Activated CD4-positive, alpha-beta T cell treated with anti-CD3 and anti-CD28 coated beads for 48 hours (primary cell): Measurements from ENCODE around the gene PLA2G6.
"Not testable (repeated sequence)": the region's sequence is repeated elsewhere in the genome, so short reads cannot be mapped to it uniquely, and the experiment has no call there.

Source experiments
- DNase-seq: peaks from one replicate; pipeline ENCODE4 v3.0.0-alpha.2; 2020

Gene PLA2G6

GRCh38 chr22:38081941-38082828 is 99.4 kb downstream of the PLA2G6 start:
- peak; percentile 37 for DNase-seq

- no peak for DNase-seq
These were observed 100.0 kb downstream of the PLA2G6 start for GRCh38 chr22:38081636-38081940.

DNA sequence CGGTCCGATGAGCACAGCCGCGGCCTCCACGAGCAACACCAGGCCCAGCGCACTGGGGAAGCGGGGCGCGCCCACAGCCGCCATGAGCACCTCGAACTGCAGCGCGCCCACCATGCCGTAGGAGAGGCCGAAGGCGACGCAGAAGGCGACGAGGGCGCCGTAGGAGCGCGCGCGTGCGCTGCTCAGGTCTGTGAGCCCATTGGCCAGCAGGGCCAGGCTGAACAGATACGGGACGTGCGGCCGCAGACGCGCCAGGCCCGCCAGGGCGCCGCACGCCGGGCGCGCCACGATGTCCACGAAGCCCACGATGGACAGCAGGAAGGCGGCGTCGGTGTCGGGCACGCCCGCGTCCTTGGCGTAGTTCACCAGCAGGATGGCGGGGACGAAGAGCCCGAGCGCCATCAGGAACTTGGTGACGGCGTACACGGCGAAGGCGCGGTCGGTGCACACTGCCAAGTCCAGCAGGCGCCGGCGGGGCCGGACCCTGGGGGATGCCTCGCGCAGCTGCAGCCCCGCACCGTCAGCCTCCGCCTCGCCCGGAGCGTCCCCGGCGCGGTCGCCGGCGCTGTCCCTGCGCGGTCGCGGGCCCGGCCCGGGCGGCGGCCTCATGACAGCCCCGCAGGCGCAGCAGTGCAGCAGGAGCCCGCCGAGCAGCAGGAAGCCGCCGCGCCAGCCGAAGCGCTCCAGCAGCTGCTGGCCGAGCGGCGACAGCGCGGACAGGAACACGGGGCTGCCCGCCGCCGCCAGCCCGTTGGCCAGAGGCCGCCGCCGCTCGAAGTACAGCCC is 100.6 kb downstream of the PLA2G6 start:
- DNase-seq: no peak

GRCh38 chr22:38080474-38080849 is 101.2 kb downstream of the PLA2G6 start:
- no peak for DNase-seq

- no peak for DNase-seq
These were observed 101.8 kb downstream of the PLA2G6 start for GRCh38 chr22:38079804-38080203.

DNA sequence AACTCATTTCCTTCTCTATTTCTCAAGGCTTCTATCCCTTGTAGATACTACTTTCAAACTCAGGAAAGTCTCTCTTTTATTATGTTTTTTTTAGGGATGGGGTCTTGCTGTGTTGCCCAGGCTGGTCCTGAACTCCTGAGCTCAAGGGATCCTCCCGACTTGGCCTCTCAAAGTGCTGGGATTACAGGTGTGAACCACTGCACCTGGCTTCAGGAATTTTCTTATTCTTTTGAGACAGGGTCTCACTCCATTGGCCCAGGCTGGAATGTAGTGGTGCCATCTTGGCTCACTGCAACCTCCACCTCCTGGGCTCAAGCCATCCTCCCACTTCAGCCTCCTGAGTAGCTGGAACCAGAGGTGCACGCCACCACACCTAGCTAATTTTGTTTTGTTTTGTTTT is 102.4 kb downstream of the PLA2G6 start:
- not testable (repeated sequence) for DNase-seq

DNA sequence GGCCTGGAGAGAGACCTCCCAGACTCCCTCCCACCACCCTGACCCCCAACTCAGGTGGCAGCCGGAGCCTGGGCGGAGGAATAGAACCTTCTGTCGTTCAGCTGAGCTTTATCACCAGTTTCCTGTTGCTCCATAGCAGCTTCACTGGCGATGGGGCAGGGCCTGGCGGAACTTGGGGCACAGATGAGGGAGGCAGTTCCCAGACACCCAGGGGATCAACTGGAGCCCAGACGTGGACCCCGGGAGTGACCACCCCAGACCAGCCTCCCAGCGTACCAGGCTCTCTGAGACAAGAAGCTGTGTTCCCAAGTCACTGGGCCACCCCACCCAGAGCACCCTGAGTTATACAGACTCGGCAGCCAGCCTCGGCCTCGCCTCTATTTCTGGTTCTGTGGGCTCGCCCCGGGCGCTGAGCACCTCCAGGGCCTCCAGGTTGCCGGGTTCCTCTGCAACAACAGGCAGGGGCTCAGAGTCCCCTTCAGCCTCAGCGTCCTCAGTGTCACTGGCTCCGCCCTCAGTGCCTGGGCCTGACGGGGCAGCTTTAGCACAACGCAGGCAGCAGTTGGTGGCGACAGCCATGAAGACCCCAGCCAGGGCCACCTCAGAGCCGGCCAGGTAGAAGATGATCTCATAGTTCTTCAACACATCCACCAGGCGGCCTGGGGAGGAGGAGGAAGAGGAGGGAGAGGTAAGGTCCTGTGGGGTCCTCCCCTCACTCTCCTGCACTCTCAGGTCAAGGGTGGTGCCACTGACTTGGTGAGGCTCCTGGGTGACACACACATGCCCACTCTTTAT is 103.4 kb downstream of the PLA2G6 start:
- no peak for DNase-seq

DNA sequence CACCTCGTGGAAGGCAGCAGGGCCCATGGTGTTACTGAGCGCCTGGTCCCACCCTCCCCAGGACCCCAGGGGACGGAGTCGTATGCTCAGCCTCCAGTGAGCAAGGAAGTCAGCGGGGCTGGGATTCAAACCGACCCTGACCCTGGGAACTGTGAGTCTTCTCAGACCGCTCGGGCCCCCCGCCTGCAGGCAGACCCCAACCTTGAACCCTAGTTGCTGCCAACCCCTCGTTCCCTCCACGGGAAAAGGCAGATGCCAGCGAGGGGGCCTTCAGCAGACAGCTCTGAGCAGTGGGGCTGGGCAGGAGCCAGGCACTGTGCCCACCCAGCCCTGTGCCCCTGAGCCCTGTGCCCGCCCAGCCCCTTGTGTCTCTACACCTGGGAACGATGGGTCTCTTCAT is 104.0 kb downstream of the PLA2G6 start:
- no peak for DNase-seq

DNA sequence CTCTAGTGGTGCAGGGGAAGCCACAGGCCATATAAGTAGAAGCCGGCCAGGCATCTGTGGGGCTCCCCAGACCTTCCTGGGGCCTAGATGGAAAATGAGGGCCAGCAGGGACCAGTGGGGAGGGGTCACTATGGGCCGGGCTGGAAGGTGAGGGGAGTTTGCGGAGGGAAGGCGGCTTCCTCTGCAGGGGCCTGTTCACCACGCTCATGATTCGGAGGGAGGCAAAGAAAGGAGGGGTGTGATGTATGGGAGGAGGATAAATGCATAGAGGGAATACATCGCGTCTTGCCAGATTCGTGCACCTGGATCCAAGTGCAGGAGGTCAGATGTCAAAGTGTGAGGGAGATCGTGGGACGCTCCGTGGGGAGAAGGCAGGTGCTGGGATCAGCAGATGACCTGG is 104.5 kb downstream of the PLA2G6 start:
- no peak for DNase-seq

DNA sequence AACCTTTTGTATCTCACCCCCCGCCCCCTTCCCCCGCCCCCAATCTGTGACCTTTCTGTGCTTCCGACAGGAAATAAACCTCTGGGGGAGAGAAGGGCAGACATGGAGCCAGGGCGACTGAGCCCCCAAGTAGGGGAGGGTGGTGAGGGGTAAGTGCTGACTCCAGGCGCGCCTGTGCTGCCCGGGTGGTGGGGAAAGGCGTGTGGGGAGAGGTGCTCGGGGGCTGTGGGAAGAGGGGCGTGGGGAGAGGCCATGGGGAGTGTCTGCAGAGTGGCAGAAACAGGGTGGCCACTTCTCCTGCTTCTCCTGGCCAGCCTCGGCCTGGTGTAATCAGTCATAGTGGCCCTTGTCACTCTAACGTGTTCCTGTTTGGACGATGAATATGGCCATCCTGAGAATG is 105.7 kb downstream of the PLA2G6 start:
- no peak for DNase-seq

DNA sequence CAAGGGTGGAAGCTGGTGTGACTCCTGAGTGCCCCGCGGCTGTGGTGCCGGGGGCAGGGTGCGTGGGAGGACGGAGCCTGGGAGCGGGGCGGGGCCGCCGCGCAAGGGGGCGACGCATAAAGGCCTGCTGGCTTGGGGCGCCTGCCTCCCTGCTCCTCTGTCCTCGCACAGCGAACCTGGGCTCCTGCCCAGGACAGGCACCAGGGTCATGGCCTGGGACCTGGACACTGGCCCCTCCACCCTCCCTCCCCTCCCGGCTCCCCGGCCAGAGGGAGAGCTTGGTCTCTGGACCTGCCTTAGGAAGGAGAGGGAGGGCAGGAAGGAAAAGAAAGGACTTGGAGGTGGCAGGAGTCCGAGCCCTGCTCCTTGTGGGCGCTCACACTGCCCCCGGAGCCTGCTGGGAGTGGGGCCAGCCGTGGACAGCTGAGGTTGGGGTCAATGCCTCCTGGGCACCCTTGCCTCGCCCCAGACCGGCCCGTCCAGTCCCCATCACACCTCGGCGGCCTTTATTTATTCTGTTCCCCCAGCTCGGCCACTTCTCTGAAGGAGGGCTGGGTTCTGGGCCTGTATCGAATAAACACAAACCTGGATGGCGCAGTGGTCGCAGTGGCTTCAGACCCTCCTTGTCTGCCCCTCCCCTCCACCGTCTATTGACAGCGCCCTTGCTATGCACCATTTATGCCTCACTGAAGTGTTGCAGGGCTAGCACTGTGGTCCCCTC is 106.4 kb downstream of the PLA2G6 start:
- no peak for DNase-seq

DNA sequence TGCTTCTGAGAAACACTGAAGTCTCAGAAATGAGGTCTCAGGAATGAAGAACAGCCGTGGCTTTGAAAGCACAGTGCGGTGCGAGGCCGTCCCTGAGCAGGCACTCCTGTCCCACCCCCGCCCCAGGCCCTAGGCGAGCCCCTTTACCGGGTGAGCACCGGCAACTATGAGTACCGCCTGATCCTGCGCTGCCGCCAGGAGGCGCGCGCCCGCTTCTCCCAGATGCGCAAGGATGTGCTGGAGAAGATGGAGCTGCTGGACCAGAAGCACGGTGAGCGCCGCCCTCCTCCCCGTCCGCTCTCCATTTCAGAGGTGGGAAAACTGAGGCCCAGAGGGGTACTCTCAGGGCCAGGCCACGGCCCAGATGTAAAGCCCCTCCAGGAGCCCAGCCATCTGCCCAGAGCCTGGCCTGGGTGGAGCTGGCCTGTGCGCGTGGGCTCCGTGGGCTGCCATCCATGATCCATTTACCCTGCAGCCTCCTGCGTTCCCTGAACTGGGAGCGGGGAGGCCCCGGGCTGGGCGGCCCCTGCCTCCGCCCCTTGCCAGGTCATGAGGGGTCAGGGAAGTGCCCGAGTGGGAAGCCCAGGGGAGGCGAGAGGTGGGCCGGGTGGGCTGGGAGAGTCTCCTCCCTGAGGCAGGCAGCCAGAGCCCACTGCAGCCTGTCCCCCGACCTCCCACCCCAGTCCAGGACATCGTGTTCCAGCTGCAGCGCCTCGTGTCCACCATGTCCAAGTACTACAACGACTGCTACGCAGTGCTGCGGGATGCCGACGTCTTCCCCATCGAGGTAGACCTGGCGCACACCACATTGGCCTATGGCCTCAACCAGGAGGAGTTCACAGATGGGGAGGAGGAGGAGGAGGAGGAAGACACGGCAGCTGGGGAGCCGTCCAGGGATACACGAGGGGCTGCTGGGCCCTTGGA is 107.2 kb downstream of the PLA2G6 start:
- DNase-seq: no peak

DNA sequence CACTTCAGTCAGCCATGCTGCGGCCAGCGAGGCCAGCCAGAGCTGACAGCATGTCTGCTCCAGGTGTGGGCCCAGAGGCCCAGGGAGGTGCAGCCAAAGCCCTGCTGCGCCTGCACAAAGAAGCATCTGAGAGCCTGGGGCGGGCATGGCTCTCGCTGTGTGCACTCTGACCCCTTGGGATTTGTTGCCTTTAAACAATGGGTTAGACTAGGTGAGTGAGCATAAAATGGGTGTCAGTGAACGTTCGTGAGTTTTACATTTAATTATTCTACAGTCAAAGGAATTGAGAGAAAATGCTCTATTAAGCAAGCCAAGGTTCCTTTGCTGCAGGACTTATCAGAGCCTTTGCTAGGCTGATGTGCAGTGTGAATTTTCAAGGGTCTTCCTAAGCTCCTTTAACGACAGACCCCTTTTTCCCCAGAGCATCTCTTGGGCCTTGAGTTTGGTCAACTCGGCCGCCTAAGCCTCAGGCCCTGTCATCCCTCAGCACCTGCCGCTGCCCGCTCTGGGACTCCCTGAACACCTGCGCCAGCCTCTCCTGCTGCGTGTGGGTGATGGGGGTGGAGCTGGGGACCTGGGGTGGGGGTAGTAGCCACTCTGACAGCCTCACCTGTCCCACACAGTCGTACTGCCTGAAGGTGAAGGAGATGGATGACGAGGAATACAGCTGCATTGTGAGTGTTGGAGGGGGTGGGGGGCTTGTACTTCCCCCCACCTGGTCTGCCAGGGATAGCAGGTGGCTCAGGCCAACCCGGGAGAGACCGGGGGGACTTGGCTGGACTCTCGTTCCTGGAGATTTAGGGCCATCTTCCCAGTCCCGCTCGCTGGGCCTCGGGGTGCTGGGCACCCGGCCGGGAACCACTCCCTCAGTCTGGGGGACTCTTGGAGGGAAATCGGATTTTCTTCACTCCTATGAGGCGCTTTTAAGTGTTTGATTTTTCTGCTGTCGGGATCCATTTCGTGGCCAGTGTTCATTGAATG is 108.2 kb downstream of the PLA2G6 start:
- no peak for DNase-seq

- no peak for DNase-seq
These were observed 109.1 kb downstream of the PLA2G6 start for GRCh38 chr22:38072322-38073149.

- no peak for DNase-seq
These were observed 110.0 kb downstream of the PLA2G6 start for GRCh38 chr22:38071421-38072321.

DNA sequence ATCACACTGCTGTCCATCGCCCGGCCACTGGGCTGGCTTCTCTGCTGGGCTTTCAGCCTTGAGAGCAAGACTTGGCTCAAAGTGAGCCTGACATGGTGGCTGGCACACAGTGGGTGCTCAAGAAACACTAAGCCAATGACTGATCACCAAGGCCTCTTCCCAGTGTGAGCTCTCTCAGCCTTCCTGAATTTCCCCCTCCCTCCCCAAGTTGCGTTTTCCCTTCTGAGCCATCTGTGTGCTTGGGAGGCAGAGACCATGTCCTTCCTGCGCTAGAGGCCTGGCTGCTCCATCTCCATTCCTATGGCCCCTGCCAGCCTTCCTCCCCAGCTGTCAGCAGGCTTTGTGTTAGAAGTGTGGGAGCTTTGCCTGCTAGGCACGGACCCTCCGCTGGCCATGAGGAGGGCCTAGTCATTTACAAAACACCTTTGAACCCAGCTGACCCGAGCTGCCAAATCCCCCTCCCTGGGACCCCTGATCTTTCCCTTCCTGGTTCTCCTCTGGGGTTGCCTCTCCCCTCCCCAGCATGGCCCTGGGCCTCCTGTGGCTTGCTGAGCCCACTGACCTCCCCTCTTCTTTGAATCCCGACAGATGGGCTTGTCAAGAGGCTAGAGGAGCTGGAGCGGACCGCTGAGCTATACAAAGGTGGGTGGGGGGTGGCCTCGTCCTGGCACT is 111.2 kb downstream of the PLA2G6 start:
- no peak for DNase-seq

- DNase-seq: no peak
These were observed 112.0 kb downstream of the PLA2G6 start for GRCh38 chr22:38069372-38070249.
